Hepatocyte (in vitro differentiated cells): ENCODE data around the gene IRX2.

ENCODE experiments used
- CTCF ChIP-seq: fragments of 200-600 bp; sonication (generic); IDR thresholded peaks from 2 replicates; pipeline ENCODE4 v1.5.1; 2016; ENCODE audit warnings: antibody characterized with exemption, mild to moderate bottlenecking; ENCODE audit not compliant: poor library complexity
- EZH2 ChIP-seq: fragments of 200-600 bp; sonication (generic); IDR thresholded peaks from 2 replicates; pipeline ENCODE4 v1.6.1; 2016; ENCODE audit warnings: antibody characterized with exemption, mild to moderate bottlenecking, borderline replicate concordance
- EZH2phosphoT487 ChIP-seq: fragments of 200-600 bp; sonication (generic); IDR thresholded peaks from one replicate; pipeline ENCODE4 v1.6.1; 2018; ENCODE audit warnings: antibody characterized with exemption, mild to moderate bottlenecking, low read depth, moderate library complexity; ENCODE audit not compliant: unreplicated experiment, severe bottlenecking

GRCh38 chr5:2725980-2726765 lies 25.3 kb downstream of the IRX2 start:
- TF ChIP-seq EZH2 (no peak), CTCF (no peak), EZH2phosphoT487 (no peak)
